Keratinocyte (primary cell): Measurements from ENCODE around the gene SEC61B. TPM values are rescaled to one million over a fixed set of nuclear protein-coding genes. Genes with fewer than 3 reads are reported as not detected.

ENCODE experiments used
- DNase-seq: peaks from one replicate; pipeline ENCODE4 v3.0.0-alpha.2; 2011; ENCODE audit warnings: low read depth, missing footprints, low spot score
- FAIRE-seq: peaks from 2 replicates; lab custom pipeline; 2011; peaks lifted over from hg19 to GRCh38; lab: Jason Lieb, UNC
- H2AFZ ChIP-seq: 2 replicates; pipeline ENCODE4 v1.6.0; 2012; ENCODE audit warnings: low read length, control low read depth, inconsistent platforms; ENCODE audit not compliant: control insufficient read depth
- H3K27ac ChIP-seq: 2 replicates; pipeline ENCODE4 v1.5.1; 2011; ENCODE audit warnings: low read length; ENCODE audit not compliant: control insufficient read depth, insufficient read depth
- H3K27me3 ChIP-seq: 3 replicates; pipeline ENCODE4 v1.6.0; 2011; ENCODE audit warnings: low read length; ENCODE audit not compliant: control insufficient read depth, insufficient read depth; ENCODE audit errors: extremely low read depth
- H3K36me3 ChIP-seq, 2 experiments: 2 replicates in 1 of 2; 3 replicates in 1 of 2; pipeline ENCODE4 v1.5.1; 2011; ENCODE audit warnings: low read length in 2 of 2, mild to moderate bottlenecking in 1 of 2; ENCODE audit not compliant: control insufficient read depth in 2 of 2, insufficient read depth in 2 of 2; ENCODE audit errors: extremely low read depth in 1 of 2
- H3K4me1 ChIP-seq: 3 replicates; pipeline ENCODE4 v1.5.1; 2011; ENCODE audit warnings: low read length; ENCODE audit not compliant: control insufficient read depth, insufficient read depth; ENCODE audit errors: extremely low read depth
- H3K4me2 ChIP-seq: 3 replicates; pipeline ENCODE4 v1.6.0; 2011; ENCODE audit warnings: low read depth, low read length; ENCODE audit not compliant: control insufficient read depth, insufficient read depth; ENCODE audit errors: extremely low read depth
- H3K4me3 ChIP-seq, 3 experiments: fragments of 200-600 bp in 1 of 3; sonication (generic) in 1 of 3; 2 replicates in 2 of 3; 3 replicates in 1 of 3; pipeline ENCODE4 v1.5.1; 2011 to 2016; ENCODE audit warnings: low read length in 3 of 3, mild to moderate bottlenecking in 3 of 3, control low read depth in 2 of 3, inconsistent platforms in 1 of 3, low read depth in 1 of 3, mixed read lengths in 1 of 3, mixed run types in 1 of 3, moderate library complexity in 1 of 3; ENCODE audit not compliant: control insufficient read depth in 2 of 3, insufficient read depth in 2 of 3; ENCODE audit errors: extremely low read depth in 1 of 3
- H3K79me2 ChIP-seq: 2 replicates; pipeline ENCODE4 v1.6.0; 2012; ENCODE audit warnings: low read length; ENCODE audit not compliant: control insufficient read depth, insufficient read depth
- H3K9ac ChIP-seq: 3 replicates; pipeline ENCODE4 v1.6.0; 2011; ENCODE audit warnings: low read length; ENCODE audit not compliant: control insufficient read depth, insufficient read depth; ENCODE audit errors: extremely low read depth
- H3K9me1 ChIP-seq: 3 replicates; pipeline ENCODE4 v1.6.0; 2011; ENCODE audit warnings: low read length; ENCODE audit not compliant: control insufficient read depth, insufficient read depth; ENCODE audit errors: extremely low read depth
- H3K9me3 ChIP-seq: 2 replicates; pipeline ENCODE4 v1.5.1; 2012; ENCODE audit warnings: low read depth, low read length; ENCODE audit not compliant: control insufficient read depth
- H4K20me1 ChIP-seq: 3 replicates; pipeline ENCODE4 v1.6.0; 2011; ENCODE audit warnings: low read length; ENCODE audit not compliant: control insufficient read depth, insufficient read depth; ENCODE audit errors: extremely low read depth
- CTCF ChIP-seq, 3 experiments: IDR thresholded peaks in 1 of 3; conservative IDR thresholded peaks in 1 of 3; optimal IDR thresholded peaks in 1 of 3; 2 replicates in 2 of 3; 3 replicates in 1 of 3; pipeline versions ENCODE3 to v1.5.1; 2011; ENCODE audit warnings: low read length in 3 of 3, mild to moderate bottlenecking in 3 of 3, moderate library complexity in 2 of 3, control low read depth in 1 of 3, inconsistent platforms in 1 of 3; ENCODE audit not compliant: insufficient read depth in 2 of 3; ENCODE audit errors: extremely low read depth in 1 of 3
- EZH2 ChIP-seq: IDR thresholded peaks from one replicate; pipeline ENCODE4 v1.6.1; 2012; ENCODE audit warnings: inconsistent platforms, mild to moderate bottlenecking, low read length, moderate library complexity
- dilution Hi-C: fragments of 300-500 bp; cut with MboI; formaldehyde crosslinking; loops from one replicate; pipeline ENCODE4 v1.7.0; 2020; ENCODE audit warnings: low sequenced_read_pairs; ENCODE audit not compliant: extremely low pct_ligation_motif_present
- polyA plus RNA-seq, 5 experiments: library from polyadenylated mRNA; depleted of rRNA in 3 of 5; stranded (reverse) in 3 of 5; stranded (forward) in 1 of 5; unstranded in 1 of 5; fragments of >200 nt; gene quantifications; 1 replicate in 1 of 5; 2 replicates in 3 of 5; 3 replicates in 1 of 5; pipeline versions ENCODE4 v1.2.1 to v1.2.3, GENCODE V29; 2011 to 2012; ENCODE audit warnings: missing spikeins in 2 of 5, low read depth in 1 of 5, low replicate concordance in 1 of 5

The SEC61B gene
- polyA plus RNA-seq, 1 donor (not counting 4 experiments of a cell fraction or from before 2014, with no cell fraction given), result 207 TPM

- no peak overlapping the region for H3K4me3 ChIP-seq
- H4K20me1 ChIP-seq, result no peaks in the 10 kb centered on the region
- no peaks in the 10 kb centered on the region for H3K4me1 ChIP-seq
- H3K27ac ChIP-seq, result no peak overlapping the region
- no peaks in the 10 kb centered on the region for H3K36me3 ChIP-seq
- dilution Hi-C loops, result no loop called here
- H2AFZ ChIP-seq, result no peak overlapping the region
- H3K9me1 ChIP-seq, result no peaks in the 10 kb centered on the region
- H3K9ac ChIP-seq, result no peak overlapping the region
- H3K4me2 ChIP-seq, result no peak overlapping the region
- peaks cover 10% of the 10 kb centered on the region for H3K27me3 ChIP-seq
- no peak for DNase-seq
- FAIRE-seq, result no peak
- no peak for TF ChIP-seq CTCF (optimal IDR thresholded peaks at IDR 0.05 in 1 of 3, IDR thresholded peaks at IDR 0.05 in 1 of 3, conservative IDR thresholded peaks at IDR 0.05 in 1 of 3; ENCODE audit: extremely low read depth in 1 of 3, insufficient read depth in 2 of 3, low read length in 3 of 3)
- no peak for TF ChIP-seq EZH2
- H3K9me3 ChIP-seq, result no peaks in the 10 kb centered on the region
- H3K79me2 ChIP-seq, result no peaks in the 10 kb centered on the region
Measured at GRCh38 chr9:99201603-99202002, 20.5 kb upstream of the SEC61B start.

GRCh38 chr9:99210572-99210971, 11.5 kb upstream of the SEC61B start:
- no peak overlapping the region for H3K9ac ChIP-seq
- H3K36me3 ChIP-seq, result peaks cover 2 to 4% of the 10 kb centered on the region in 2 experiments
- no peaks in the 10 kb centered on the region for H3K9me3 ChIP-seq
- no peak for DNase-seq
- no peaks in the 10 kb centered on the region for H3K4me1 ChIP-seq
- no peak for FAIRE-seq
- H3K27me3 ChIP-seq, result no peaks in the 10 kb centered on the region
- H3K4me3 ChIP-seq, result no peak overlapping the region
- H3K79me2 ChIP-seq, result peaks cover 2% of the 10 kb centered on the region
- no peak overlapping the region for H3K4me2 ChIP-seq
- no peak for TF ChIP-seq CTCF (optimal IDR thresholded peaks at IDR 0.05 in 1 of 3, IDR thresholded peaks at IDR 0.05 in 1 of 3, conservative IDR thresholded peaks at IDR 0.05 in 1 of 3; ENCODE audit: extremely low read depth in 1 of 3, insufficient read depth in 2 of 3, low read length in 3 of 3)
- TF ChIP-seq EZH2, result no peak
- H3K9me1 ChIP-seq, result peaks cover 2% of the 10 kb centered on the region
- H2AFZ ChIP-seq, result no peak overlapping the region
- dilution Hi-C loops, result no loop called here
- H3K27ac ChIP-seq, result no peak overlapping the region
- H4K20me1 ChIP-seq, result no peaks in the 10 kb centered on the region
